Measurements from ENCODE around the gene MFSD11.

GRCh38 chr17:76723812-76724211 is 14.1 kb upstream of the MFSD11 start:
- TF ChIP-seq CTCF (IDR thresholded peaks at IDR 0.05) (no peak), EP300 (IDR thresholded peaks at IDR 0.05) (no peak)

Measured in upper lobe of left lung (tissue), 4 donors.